Panc1 (cell line): ENCODE results near the gene RPL35A. TPM values are rescaled to one million over a fixed set of nuclear protein-coding genes. Genes with fewer than 3 reads are reported as not detected.

Experiments
- ATAC-seq: fragments of 200-7000 bp; cut with Tn5 transposase; 2 replicates; pipeline ENCODE4 v1.9.1; 2020; ENCODE audit warnings: mild to moderate bottlenecking, moderate library complexity
- BruUV-seq: library from RNA; stranded (reverse); fragments of 400-500 nt; replicated peaks from 2 replicates; lab custom pipeline; 2021; lab: Mats Ljungman, UMichigan
- CTCF ChIA-PET: fragments of 300-600 bp; sonication (Branson Sonifier 250); formaldehyde crosslinking; loops from one replicate; lab custom pipeline; 2022; ENCODE audit warnings: antibody characterized with exemption; lab: Charles Lee
- POLR2A ChIA-PET: fragments of 300-600 bp; sonication (Branson Sonifier 250); formaldehyde crosslinking; loops from one replicate; lab custom pipeline; 2022; ENCODE audit warnings: antibody characterized with exemption; lab: Charles Lee
- DNase-seq: peaks from one replicate; pipeline ENCODE4 v3.0.0-alpha.2; 2010; ENCODE audit warnings: low read depth, low spot score
- H3K27ac ChIP-seq: 2 replicates; pipeline ENCODE4 v1.5.1; 2011; ENCODE audit warnings: mild to moderate bottlenecking, low read length, inconsistent platforms
- H3K27me3 ChIP-seq: fragments of 200-500 bp; sonication (Bioruptor generic); 2 replicates; pipeline ENCODE4 v1.6.0; 2014; ENCODE audit warnings: low read length, inconsistent platforms; ENCODE audit not compliant: control insufficient read depth, insufficient read depth
- H3K36me3 ChIP-seq: fragments of 200-500 bp; sonication (Bioruptor generic); 2 replicates; pipeline ENCODE4 v1.5.1; 2014; ENCODE audit warnings: inconsistent platforms, mild to moderate bottlenecking, low read length, moderate library complexity; ENCODE audit not compliant: control insufficient read depth, insufficient read depth
- H3K4me1 ChIP-seq: 2 replicates; pipeline ENCODE4 v1.5.1; 2011; ENCODE audit warnings: inconsistent platforms, mild to moderate bottlenecking, low read length, moderate library complexity; ENCODE audit not compliant: control insufficient read depth, insufficient read depth
- H3K4me3 ChIP-seq, 2 experiments: 2 replicates each; pipeline ENCODE4 v1.5.1; 2011 to 2012; ENCODE audit warnings: low read depth in 2 of 2, low read length in 2 of 2, mild to moderate bottlenecking in 2 of 2, inconsistent platforms in 1 of 2, moderate library complexity in 1 of 2
- H3K9me3 ChIP-seq: fragments of 200-500 bp; sonication (Bioruptor generic); 2 replicates; pipeline ENCODE4 v1.5.1; 2014; ENCODE audit warnings: low read depth, mild to moderate bottlenecking, inconsistent platforms, low read length, moderate library complexity; ENCODE audit not compliant: control insufficient read depth, insufficient read depth
- CTCF ChIP-seq: fragments of 450-650 bp; IDR thresholded peaks from 2 replicates; pipeline ENCODE4 v1.5.1; 2017; ENCODE audit warnings: mild to moderate bottlenecking
- POLR2AphosphoS5 ChIP-seq: IDR thresholded peaks from 2 replicates; pipeline ENCODE4 v1.6.1; 2012; ENCODE audit warnings: mild to moderate bottlenecking, low read depth, low read length, moderate library complexity
- REST ChIP-seq, 2 experiments: IDR thresholded peaks; 2 replicates each; pipeline ENCODE4 v1.6.1; 2011 to 2012; ENCODE audit warnings: low read depth in 2 of 2, control low read depth in 1 of 2, low read length in 1 of 2, mild to moderate bottlenecking in 1 of 2, moderate library complexity in 1 of 2; ENCODE audit not compliant: insufficient read depth in 1 of 2
- SIN3A ChIP-seq: IDR thresholded peaks from 2 replicates; pipeline ENCODE4 v1.6.1; 2012; ENCODE audit warnings: low read depth, mild to moderate bottlenecking, low read length, moderate library complexity, borderline replicate concordance; ENCODE audit not compliant: insufficient read depth
- TCF7L2 ChIP-seq: IDR thresholded peaks from 2 replicates; pipeline ENCODE4 v1.6.1; 2011; ENCODE audit warnings: mild to moderate bottlenecking, low read depth, low read length, inconsistent platforms
- in situ Hi-C: cut with HindIII; loops from 2 replicates; pipeline ENCODE4 v1.10.0; 2016; ENCODE audit warnings: low sequenced_read_pairs, low pct_unique_long_range_greater_than_20kb
- intact Hi-C: fragments of 100-400 bp; cut with micrococcal nuclease; formaldehyde crosslinking; loops from one replicate; pipeline ENCODE4 v1.10.0; 2022; ENCODE audit not compliant: unreplicated experiment
- total RNA-seq: library from RNA; stranded (reverse); gene quantifications from one replicate; pipeline ENCODE4 v1.2.1, GENCODE V29; 2021; ENCODE audit not compliant: unreplicated experiment

Gene RPL35A
- total RNA-seq, 1 experiment from 2014 or later, result 1,025 TPM

- ATAC-seq (peak; percentile 20), DNase-seq (no peak)
- intact Hi-C loops (no loop called here), in situ Hi-C loops (no loop called here)
- Histone ChIP-seq H3K9me3 (no peaks in the 10 kb centered on the region), H3K27ac (peak overlapping the region; percentile 99), H3K4me1 (peaks cover 30% of the 10 kb centered on the region), H3K36me3 (peaks cover 13% of the 10 kb centered on the region), H3K4me3 (peak overlapping the region; percentile 57 to 98), H3K27me3 (no peaks in the 10 kb centered on the region)
- TSS peak; percentile 89 for BruUV-seq
- no peak for TF ChIP-seq SIN3A
- TF ChIP-seq POLR2AphosphoS5, result no peak
- TF ChIP-seq TCF7L2, result no peak
- no peak for TF ChIP-seq CTCF
- ChIA-PET CTCF (no interaction called here), POLR2A (interaction anchor here (0.6 to 1.1 kb wide), 3 partner anchors 10 to 44 kb away, joined by 5 read pairs; no protein-coding TSS in a partner anchor)
Observed at GRCh38 chr3:197949191-197949777, 706 bp upstream of the RPL35A start.

GRCh38 chr3:197950677-197951061 is 679 bp downstream of the RPL35A start:
- Histone ChIP-seq H3K36me3 (peaks cover 18% of the 10 kb centered on the region), H3K4me1 (peaks cover 37% of the 10 kb centered on the region), H3K9me3 (no peaks in the 10 kb centered on the region), H3K27ac (peak overlapping the region; percentile 99), H3K27me3 (no peaks in the 10 kb centered on the region), H3K4me3 (peak overlapping the region; percentile 57 to 98)
- ATAC-seq, result no peak
- TF ChIP-seq TCF7L2, result no peak
- TF ChIP-seq REST (IDR thresholded peaks at IDR 0.05; ENCODE audit: insufficient read depth in 1 of 2, low read depth in 2 of 2, low read length in 1 of 2), result no peak
- TF ChIP-seq SIN3A, result no peak
- TF ChIP-seq POLR2AphosphoS5, result no peak
- CTCF ChIA-PET, result interaction anchor here (1.1 kb wide), 1 partner anchor 101 kb away, joined by 3 read pairs; no protein-coding TSS in a partner anchor
- POLR2A ChIA-PET, result interaction anchor here (1.1 kb wide), 1 partner anchor 9 kb away, joined by 3 read pairs; no protein-coding TSS in a partner anchor
- in situ Hi-C loops, result no loop called here
- intact Hi-C loops, result no loop called here
- BruUV-seq, result no TSS peak
- no peak for DNase-seq
